IMR-90 (cell line): Measurements from ENCODE around the gene ITPKC. TPM values are rescaled to one million over a fixed set of nuclear protein-coding genes. Genes with fewer than 3 reads are reported as not detected.

ENCODE experiments used
- ATAC-seq: fragments of 200-7000 bp; cut with Tn5 transposase; 2 replicates; pipeline ENCODE4 v1.9.1; 2020; ENCODE audit warnings: low read depth, mild to moderate bottlenecking, moderate library complexity
- BruUV-seq: library from RNA; stranded (reverse); fragments of 400-500 nt; replicated peaks from 2 replicates; lab custom pipeline; 2021; lab: Mats Ljungman, UMichigan
- CTCF ChIA-PET: fragments of 300-600 bp; formaldehyde crosslinking; extraction: SDS; loops from one replicate; lab custom pipeline; 2021; ENCODE audit warnings: antibody characterized with exemption; lab: Yijun Ruan, JAX
- POLR2A ChIA-PET: fragments of 300-600 bp; sonication (Branson Sonifier 250); formaldehyde crosslinking; loops from one replicate; lab custom pipeline; 2022; ENCODE audit warnings: antibody characterized with exemption; ENCODE audit not compliant: unreplicated experiment; lab: Charles Lee
- DNase-seq: peaks from one replicate; pipeline ENCODE4 v3.0.0; 2013
- H2AFZ ChIP-seq: replicated peaks from 2 replicates; pipeline ENCODE3; 2013; ENCODE audit warnings: low read length, mild to moderate bottlenecking; ENCODE audit not compliant: poor library complexity
- H2AK5ac ChIP-seq: 2 replicates; pipeline ENCODE4 v1.6.1; 2013; ENCODE audit warnings: low read depth, low read length, inconsistent platforms
- H2AK9ac ChIP-seq: replicated peaks from 2 replicates; pipeline ENCODE3; 2013; ENCODE audit warnings: mild to moderate bottlenecking, low read depth, low read length, moderate library complexity; ENCODE audit not compliant: poor library complexity
- H2BK120ac ChIP-seq: 2 replicates; pipeline ENCODE4 v1.6.1; 2013; ENCODE audit warnings: low read depth, low read length, inconsistent platforms
- H2BK15ac ChIP-seq: 3 replicates; pipeline ENCODE4 v1.6.1; 2013; ENCODE audit warnings: low read depth, low read length, inconsistent platforms
- H2BK20ac ChIP-seq: 2 replicates; pipeline ENCODE4 v1.6.1; 2013; ENCODE audit warnings: low read depth, mild to moderate bottlenecking, inconsistent platforms, low read length, moderate library complexity
- H2BK5ac ChIP-seq: 2 replicates; pipeline ENCODE4 v1.6.1; 2013; ENCODE audit warnings: mild to moderate bottlenecking, low read depth, low read length, inconsistent platforms; ENCODE audit not compliant: poor library complexity, severe bottlenecking
- H3K14ac ChIP-seq: replicated peaks from 2 replicates; pipeline ENCODE4 v1.6.1; 2013; ENCODE audit warnings: low read depth, low read length, inconsistent platforms
- H3K18ac ChIP-seq: 2 replicates; pipeline ENCODE4 v1.6.1; 2013; ENCODE audit warnings: low read depth, low read length, control low read depth
- H3K23ac ChIP-seq: 2 replicates; pipeline ENCODE4 v1.6.1; 2013; ENCODE audit warnings: low read depth, low read length, inconsistent platforms
- H3K27ac ChIP-seq: 2 replicates; pipeline ENCODE4 v1.5.1; 2013; ENCODE audit warnings: mild to moderate bottlenecking, control low read depth, low read length; ENCODE audit not compliant: insufficient read depth
- H3K27me3 ChIP-seq: 2 replicates; pipeline ENCODE4 v1.6.1; 2013; ENCODE audit warnings: low read length; ENCODE audit not compliant: control insufficient read depth, insufficient read depth
- H3K36me3 ChIP-seq: 2 replicates; pipeline ENCODE4 v1.6.1; 2013; ENCODE audit warnings: low read length, mixed read lengths; ENCODE audit not compliant: control insufficient read depth, insufficient read depth
- H3K4ac ChIP-seq: 2 replicates; pipeline ENCODE4 v1.6.1; 2013; ENCODE audit warnings: low read depth, low read length, inconsistent platforms
- H3K4me1 ChIP-seq: 2 replicates; pipeline ENCODE4 v1.6.1; 2013; ENCODE audit warnings: low read length, mixed read lengths; ENCODE audit not compliant: control insufficient read depth, insufficient read depth
- H3K4me2 ChIP-seq: 2 replicates; pipeline ENCODE4 v1.6.1; 2013; ENCODE audit warnings: low read depth, mild to moderate bottlenecking, control low read depth, low read length, moderate library complexity
- H3K4me3 ChIP-seq: 2 replicates; pipeline ENCODE4 v1.5.1; 2013; ENCODE audit warnings: low read depth, mild to moderate bottlenecking, control low read depth, low read length, moderate library complexity; ENCODE audit not compliant: insufficient read depth
- H3K56ac ChIP-seq: 2 replicates; pipeline ENCODE4 v1.6.1; 2013; ENCODE audit warnings: low read length, inconsistent platforms; ENCODE audit not compliant: insufficient read depth; ENCODE audit errors: extremely low read depth
- H3K79me1 ChIP-seq, 2 experiments: 2 replicates each; pipeline ENCODE4 v1.6.1; 2013; ENCODE audit warnings: low read length in 2 of 2, inconsistent platforms in 1 of 2, low read depth in 1 of 2
- H3K9ac ChIP-seq: 2 replicates; pipeline ENCODE4 v1.6.1; 2013; ENCODE audit warnings: low read depth, low read length, control low read depth
- H3K9me1 ChIP-seq: 2 replicates; pipeline ENCODE4 v1.6.1; 2013; ENCODE audit warnings: low read length, inconsistent platforms; ENCODE audit not compliant: insufficient read depth
- H3K9me3 ChIP-seq: 2 replicates; pipeline ENCODE4 v1.6.1; 2013; ENCODE audit warnings: low read length; ENCODE audit not compliant: control insufficient read depth, insufficient read depth
- H4K20me1 ChIP-seq: 2 replicates; pipeline ENCODE4 v1.6.1; 2013; ENCODE audit warnings: low read length, inconsistent platforms; ENCODE audit not compliant: insufficient read depth
- H4K5ac ChIP-seq: 2 replicates; pipeline ENCODE4 v1.6.1; 2013; ENCODE audit warnings: mild to moderate bottlenecking, low read depth, low read length, control low read depth
- H4K8ac ChIP-seq, 2 experiments: 2 replicates each; pipeline ENCODE4 v1.6.1; 2013; ENCODE audit warnings: low read depth in 2 of 2, low read length in 2 of 2, control low read depth in 1 of 2, inconsistent platforms in 1 of 2
- H4K91ac ChIP-seq: 2 replicates; pipeline ENCODE4 v1.6.1; 2013; ENCODE audit warnings: low read depth, low read length, inconsistent platforms; ENCODE audit not compliant: insufficient read depth
- BHLHE40 ChIP-seq: fragments of 150-350 bp; IDR thresholded peaks from 2 replicates; pipeline ENCODE4 v1.6.1; 2016; ENCODE audit warnings: mild to moderate bottlenecking, low read depth, low read length
- CEBPB ChIP-seq: IDR thresholded peaks from 2 replicates; pipeline ENCODE4 v1.6.1; 2012; ENCODE audit warnings: low read depth, low read length, improper control_type of control experiment
- CHD1 ChIP-seq: IDR thresholded peaks from 2 replicates; pipeline ENCODE4 v1.6.1; 2012; ENCODE audit warnings: low read depth, low read length, improper control_type of control experiment
- ELK1 ChIP-seq: fragments of 150-350 bp; IDR thresholded peaks from 2 replicates; pipeline ENCODE4 v1.6.1; 2016; ENCODE audit warnings: low read depth, mild to moderate bottlenecking, low read length, moderate library complexity, borderline replicate concordance
- FOS ChIP-seq: fragments of 150-350 bp; IDR thresholded peaks from 2 replicates; pipeline ENCODE4 v1.6.1; 2016; ENCODE audit warnings: low read depth, low read length
- MAFK ChIP-seq: IDR thresholded peaks from 2 replicates; pipeline ENCODE4 v1.6.1; 2012; ENCODE audit warnings: low read depth, low read length, improper control_type of control experiment
- MAZ ChIP-seq: IDR thresholded peaks from 2 replicates; pipeline ENCODE4 v1.6.1; 2012; ENCODE audit warnings: low read depth, mild to moderate bottlenecking, low read length, improper control_type of control experiment, moderate library complexity, borderline replicate concordance
- MXI1 ChIP-seq: IDR thresholded peaks from 2 replicates; pipeline ENCODE4 v1.6.1; 2012; ENCODE audit warnings: low read depth, mild to moderate bottlenecking, low read length, moderate library complexity, borderline replicate concordance
- NFE2L2 ChIP-seq: fragments of 150-350 bp; IDR thresholded peaks from 2 replicates; pipeline ENCODE4 v1.6.1; 2016; ENCODE audit warnings: low read depth, mild to moderate bottlenecking, low read length
- POLR2A ChIP-seq: IDR thresholded peaks from 2 replicates; pipeline ENCODE4 v1.6.1; 2012; ENCODE audit warnings: mild to moderate bottlenecking, low read depth, low read length
- RAD21 ChIP-seq: IDR thresholded peaks from 2 replicates; pipeline ENCODE4 v1.6.1; 2012; ENCODE audit warnings: low read length, improper control_type of control experiment
- RCOR1 ChIP-seq: IDR thresholded peaks from 2 replicates; pipeline ENCODE4 v1.6.1; 2012; ENCODE audit warnings: mild to moderate bottlenecking, low read length, improper control_type of control experiment; ENCODE audit not compliant: insufficient replicate concordance
- RFX5 ChIP-seq: IDR thresholded peaks from 2 replicates; pipeline ENCODE4 v1.8.0; 2012; ENCODE audit warnings: low read depth, mild to moderate bottlenecking, low read length, moderate library complexity
- SMC3 ChIP-seq: fragments of 150-350 bp; IDR thresholded peaks from 2 replicates; pipeline ENCODE4 v1.6.1; 2016; ENCODE audit warnings: low read depth, mild to moderate bottlenecking, antibody characterized with exemption, low read length, moderate library complexity
- USF2 ChIP-seq: fragments of 150-350 bp; IDR thresholded peaks from 2 replicates; pipeline ENCODE4 v1.6.1; 2017; ENCODE audit warnings: mild to moderate bottlenecking, antibody characterized with exemption, low read length, low read depth
- WGBS, 2 experiments: methylation state at CpG; one replicate each; pipeline versions ENCODE4 v1.1.5 to v1.1.7; 2013; ENCODE audit warnings: missing lambda C conversion rate in 2 of 2; ENCODE audit not compliant: insufficient read length in 1 of 2; ENCODE audit errors: extremely low coverage in 2 of 2; 5-methylcytosine and 5-hydroxymethylcytosine counted together
- dilution Hi-C: fragments of 300-500 bp; cut with HindIII; formaldehyde crosslinking; loops from one replicate; pipeline ENCODE4 v1.14.3; 2018; ENCODE audit warnings: low sequenced_read_pairs; ENCODE audit not compliant: unreplicated experiment
- in situ Hi-C: fragments of 300-500 bp; cut with MboI; formaldehyde crosslinking; loops from 3 replicates; pipeline ENCODE4 v1.14.3; 2019; ENCODE audit warnings: low sequenced_read_pairs, inconsistent platforms, mixed read lengths
- intact Hi-C: fragments of 100-400 bp; cut with micrococcal nuclease; formaldehyde crosslinking; loops from 2 replicates; pipeline ENCODE4 v1.10.0; 2022
- polyA plus RNA-seq, 3 experiments: library from polyadenylated mRNA; depleted of rRNA; stranded (reverse); fragments of >200 nt; gene quantifications; 2 replicates each; pipeline ENCODE4 v1.2.3, GENCODE V29; 2012; ENCODE audit warnings: low replicate concordance in 1 of 3
- total RNA-seq: library from RNA; depleted of rRNA; stranded (reverse); fragments of >200 nt; gene quantifications from 2 replicates; pipeline ENCODE4 v1.2.3, GENCODE V29; 2012
- TF ChIP-seq, protein P1 (sequence below): conservative IDR thresholded peaks from 2 replicates; pipeline ENCODE4 v1.5.1; 2012; ENCODE audit warnings: mild to moderate bottlenecking, low read depth, low read length, improper control_type of control experiment

ITPKC gene
- total and polyA plus RNA-seq, 2 of the 4 experiments (the other 2 are of a cell fraction): 7.7 to 9.4 TPM

GRCh38 chr19:40737102-40737644 lies 20.3 kb downstream of the ITPKC start:
- Histone ChIP-seq H4K5ac (no peak overlapping the region), H3K4me2 (no peak overlapping the region), H4K20me1 (no peaks in the 10 kb centered on the region), H3K56ac (no peak overlapping the region), H2BK20ac (no peak overlapping the region), H3K27ac (no peak overlapping the region), H2AK9ac (no peak overlapping the region), H3K18ac (no peak overlapping the region), H3K9me1 (no peaks in the 10 kb centered on the region), H2BK5ac (no peak overlapping the region), H3K9me3 (no peaks in the 10 kb centered on the region), H4K8ac (no peak overlapping the region), H3K4me3 (no peak overlapping the region), H2AFZ (no peak overlapping the region), H2AK5ac (no peak overlapping the region), H3K27me3 (no peaks in the 10 kb centered on the region), H2BK15ac (no peak overlapping the region), H3K4me1 (no peaks in the 10 kb centered on the region), H3K4ac (no peak overlapping the region), H4K91ac (no peak overlapping the region), H3K9ac (no peak overlapping the region), H2BK120ac (no peak overlapping the region), H3K36me3 (peaks cover 49% of the 10 kb centered on the region), H3K14ac (no peak overlapping the region), H3K79me1 (no peaks in the 10 kb centered on the region; a peak in 1 of 4 replicates), H3K23ac (no peak overlapping the region)
- dilution Hi-C loops (no loop called here), intact Hi-C loops (no loop called here), in situ Hi-C loops (no loop called here)
- ChIA-PET CTCF (no interaction called here), POLR2A (no interaction called here)
- ATAC-seq (no peak), DNase-seq (no peak)
- BruUV-seq: no TSS peak
- WGBS, 2 experiments: 75% methylated on average over 2 of the region's 9 CpGs; no CpG with 5 or more reads in 1 of the 2 experiments
- TF ChIP-seq FOS (no peak), RCOR1 (no peak), CHD1 (no peak), RFX5 (no peak), MAZ (no peak), ELK1 (no peak), BHLHE40 (no peak), MXI1 (no peak), MAFK (no peak), CEBPB (no peak), POLR2A (no peak), RAD21 (no peak), NFE2L2 (no peak), USF2 (no peak), SMC3 (no peak)
- TF ChIP-seq, protein P1, sequence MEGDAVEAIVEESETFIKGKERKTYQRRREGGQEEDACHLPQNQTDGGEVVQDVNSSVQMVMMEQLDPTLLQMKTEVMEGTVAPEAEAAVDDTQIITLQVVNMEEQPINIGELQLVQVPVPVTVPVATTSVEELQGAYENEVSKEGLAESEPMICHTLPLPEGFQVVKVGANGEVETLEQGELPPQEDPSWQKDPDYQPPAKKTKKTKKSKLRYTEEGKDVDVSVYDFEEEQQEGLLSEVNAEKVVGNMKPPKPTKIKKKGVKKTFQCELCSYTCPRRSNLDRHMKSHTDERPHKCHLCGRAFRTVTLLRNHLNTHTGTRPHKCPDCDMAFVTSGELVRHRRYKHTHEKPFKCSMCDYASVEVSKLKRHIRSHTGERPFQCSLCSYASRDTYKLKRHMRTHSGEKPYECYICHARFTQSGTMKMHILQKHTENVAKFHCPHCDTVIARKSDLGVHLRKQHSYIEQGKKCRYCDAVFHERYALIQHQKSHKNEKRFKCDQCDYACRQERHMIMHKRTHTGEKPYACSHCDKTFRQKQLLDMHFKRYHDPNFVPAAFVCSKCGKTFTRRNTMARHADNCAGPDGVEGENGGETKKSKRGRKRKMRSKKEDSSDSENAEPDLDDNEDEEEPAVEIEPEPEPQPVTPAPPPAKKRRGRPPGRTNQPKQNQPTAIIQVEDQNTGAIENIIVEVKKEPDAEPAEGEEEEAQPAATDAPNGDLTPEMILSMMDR: no peak
